Measurements from ENCODE around the gene UGT3A2.

Gene UGT3A2

DNA sequence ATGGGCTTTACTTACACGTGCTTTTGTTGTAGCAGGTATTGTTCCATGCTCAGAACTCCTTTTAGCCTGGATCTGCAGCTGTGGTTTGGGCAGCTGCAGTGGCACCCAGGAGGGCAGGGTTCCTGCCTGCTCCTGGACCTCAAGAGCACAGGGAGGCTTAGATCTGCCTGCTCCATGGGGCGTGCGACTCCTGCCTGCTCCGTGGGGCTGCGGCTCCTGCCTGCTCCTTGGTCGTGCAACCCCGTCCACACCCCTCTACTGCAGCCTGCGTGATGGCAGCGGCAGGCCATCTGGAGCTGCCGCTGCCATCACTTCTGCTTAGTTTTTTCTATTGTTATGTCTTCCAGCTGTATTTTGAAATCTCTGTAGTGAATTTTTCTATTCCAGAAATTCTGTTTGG is 11.7 kb upstream of the UGT3A2 start:
- no peak for TF ChIP-seq FOXP2 (optimal IDR thresholded peaks at IDR 0.05; ENCODE audit: control extremely low read depth, extremely low read length, insufficient read depth)
- TF ChIP-seq EZH2 (IDR thresholded peaks at IDR 0.05) = no peak
- no peak for TF ChIP-seq POLR2AphosphoS5 (IDR thresholded peaks at IDR 0.05; ENCODE audit: borderline replicate concordance, low read depth, low read length)
- Histone ChIP-seq H3K4me3 (no peak overlapping the region), H3K9me3 (ENCODE audit: low read depth, low read length) (no peaks in the 10 kb centered on the region), H3K9ac (ENCODE audit: insufficient read length) (no peak overlapping the region), H3K27ac (no peak overlapping the region), H3K36me3 (ENCODE audit: insufficient read depth, low read length) (no peaks in the 10 kb centered on the region)
- no peak for DNase-seq (ENCODE audit: low read depth, low spot score)

DNA sequence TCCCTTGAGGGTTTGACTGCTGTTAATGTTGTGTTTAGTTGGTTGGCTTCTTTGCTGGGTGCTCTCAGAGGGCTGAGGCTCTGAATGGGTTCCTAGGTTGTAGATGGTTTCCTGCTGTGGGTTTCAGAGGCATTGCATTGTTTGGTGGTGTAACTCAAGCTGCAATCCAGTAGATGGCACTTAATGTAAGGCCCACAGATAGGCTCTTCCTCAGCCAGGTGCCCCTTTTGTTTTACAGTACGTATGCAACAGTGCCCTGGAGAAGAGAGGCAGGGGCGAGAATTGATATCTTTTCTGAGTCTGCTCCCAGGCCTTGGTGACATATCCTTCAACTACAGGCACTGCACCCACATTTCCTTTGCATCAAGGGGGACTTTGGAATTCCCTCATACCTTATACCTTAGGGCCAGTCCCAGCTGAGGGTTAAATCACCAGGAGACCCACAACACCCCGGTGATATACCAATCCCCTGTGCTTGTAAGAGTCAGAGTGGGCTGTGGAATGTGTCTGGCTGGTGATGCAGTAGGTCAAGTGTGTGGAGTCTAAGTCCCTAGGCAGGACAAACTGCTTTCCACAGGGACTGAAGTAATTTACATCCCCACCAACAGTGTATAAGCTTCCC is 7.0 kb upstream of the UGT3A2 start:
- TF ChIP-seq POLR2AphosphoS5 (IDR thresholded peaks at IDR 0.05; ENCODE audit: borderline replicate concordance, low read depth, low read length) (no peak), EZH2 (IDR thresholded peaks at IDR 0.05) (no peak), FOXP2 (optimal IDR thresholded peaks at IDR 0.05; ENCODE audit: control extremely low read depth, extremely low read length, insufficient read depth) (no peak)
- H3K4me3 ChIP-seq = no peak overlapping the region
- peaks cover 5% of the 10 kb centered on the region; the same call in 1 of the 2 replicates for H3K36me3 ChIP-seq (ENCODE audit: insufficient read depth, low read length)
- peak; percentile 42 for DNase-seq (ENCODE audit: low read depth, low spot score)
- H3K9me3 ChIP-seq (ENCODE audit: low read depth, low read length) = no peaks in the 10 kb centered on the region
- peak overlapping the region; percentile 52 for H3K27ac ChIP-seq
- no peak overlapping the region for H3K9ac ChIP-seq (ENCODE audit: insufficient read length)

DNA sequence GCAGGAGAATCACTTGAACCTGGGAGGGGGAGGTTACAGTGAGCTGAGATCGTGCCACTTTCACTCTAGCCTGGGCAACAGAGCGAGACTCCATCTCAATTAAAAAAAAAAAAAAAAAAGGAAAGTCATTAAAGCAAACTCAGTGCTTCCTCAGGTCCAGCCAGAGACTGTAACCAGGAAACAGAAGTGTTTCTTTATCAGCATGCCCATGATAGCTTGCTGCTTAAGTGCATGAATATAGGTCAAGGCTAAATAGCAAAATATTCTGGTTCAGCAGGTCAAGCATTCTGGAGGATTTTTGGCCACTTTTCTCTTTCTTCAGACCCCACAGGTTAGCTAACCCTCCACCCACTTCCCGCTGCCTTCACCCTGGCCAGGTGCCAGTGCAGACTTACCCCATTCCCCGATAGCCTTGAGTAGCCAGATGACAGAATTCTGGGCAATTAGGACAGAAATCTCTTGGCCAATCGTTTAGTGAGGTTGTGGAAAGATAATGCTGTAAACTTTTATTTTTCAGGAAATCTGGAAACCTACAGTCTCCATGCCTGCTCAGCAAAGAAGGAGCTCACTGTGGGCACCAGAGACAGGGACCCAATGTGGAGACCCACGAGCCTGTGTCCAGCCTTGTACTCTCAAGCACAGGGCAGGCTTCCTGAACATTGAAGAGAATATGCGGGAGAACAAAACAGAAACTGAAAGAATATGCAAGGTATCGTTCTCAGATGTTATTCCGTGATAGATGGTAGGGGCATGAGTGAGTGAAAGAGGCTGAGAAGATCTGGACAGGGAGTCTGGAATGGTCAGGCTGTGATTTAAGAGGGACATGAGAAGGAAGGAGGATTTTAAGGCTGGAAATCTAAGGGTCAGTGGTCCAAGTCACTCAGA is 4.2 kb upstream of the UGT3A2 start:
- no peaks in the 10 kb centered on the region for H3K9me3 ChIP-seq (ENCODE audit: low read depth, low read length)
- TF ChIP-seq FOXP2 (optimal IDR thresholded peaks at IDR 0.05; ENCODE audit: control extremely low read depth, extremely low read length, insufficient read depth) (no peak), POLR2AphosphoS5 (IDR thresholded peaks at IDR 0.05; ENCODE audit: borderline replicate concordance, low read depth, low read length) (no peak), EZH2 (IDR thresholded peaks at IDR 0.05) (no peak)
- H3K4me3 ChIP-seq = no peak overlapping the region
- peaks cover 5% of the 10 kb centered on the region; the same call in 1 of the 2 replicates for H3K36me3 ChIP-seq (ENCODE audit: insufficient read depth, low read length)
- no peak for DNase-seq (ENCODE audit: low read depth, low spot score)
- no peak overlapping the region for H3K27ac ChIP-seq
- no peak overlapping the region for H3K9ac ChIP-seq (ENCODE audit: insufficient read length)

GRCh38 chr5:36068751-36069281 is 2.1 kb upstream of the UGT3A2 start:
- H3K27ac ChIP-seq = peak overlapping the region; percentile 99
- H3K4me3 ChIP-seq = peak overlapping the region; percentile 62
- peaks cover 23% of the 10 kb centered on the region for H3K36me3 ChIP-seq (ENCODE audit: insufficient read depth, low read length)
- TF ChIP-seq FOXP2 (optimal IDR thresholded peaks at IDR 0.05; ENCODE audit: control extremely low read depth, extremely low read length, insufficient read depth) = no peak
- no peak for TF ChIP-seq EZH2 (IDR thresholded peaks at IDR 0.05)
- TF ChIP-seq POLR2AphosphoS5 (IDR thresholded peaks at IDR 0.05; ENCODE audit: borderline replicate concordance, low read depth, low read length) = peak; percentile 62; the same call in 1 of the 2 replicates
- peak; percentile 91 for DNase-seq (ENCODE audit: low read depth, low spot score)
- H3K9me3 ChIP-seq (ENCODE audit: low read depth, low read length) = peaks cover 2% of the 10 kb centered on the region; the same call in 1 of the 2 replicates
- H3K9ac ChIP-seq (ENCODE audit: insufficient read length) = peak overlapping the region; percentile 47

DNA sequence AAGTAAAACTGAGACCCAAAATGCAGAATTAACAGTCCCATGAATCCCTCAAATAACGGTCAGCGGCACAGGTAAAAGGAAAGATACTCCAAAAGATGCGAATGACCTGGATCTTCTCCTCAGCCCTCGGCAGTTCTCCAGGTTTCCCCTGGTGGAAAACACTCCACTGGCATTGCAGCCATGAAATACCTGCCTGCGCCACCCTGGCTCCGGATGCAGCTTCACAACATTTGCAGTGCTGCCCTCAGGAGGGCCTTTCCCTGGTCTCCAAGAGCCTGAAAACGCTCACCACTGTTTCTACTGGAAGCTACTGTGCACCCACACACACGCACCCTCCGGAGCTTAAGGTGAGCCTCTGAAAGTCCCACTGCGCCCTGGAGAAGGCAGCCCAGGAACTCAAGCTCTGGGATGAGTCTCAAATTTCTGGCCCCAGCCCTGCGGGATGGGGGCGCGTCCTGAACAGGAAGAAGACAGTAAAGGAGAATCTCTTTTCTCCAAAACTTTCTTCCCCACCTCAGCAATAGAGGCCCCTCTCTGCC is 612 bp downstream of the UGT3A2 start:
- H3K9me3 ChIP-seq (ENCODE audit: low read depth, low read length) = peaks cover 11% of the 10 kb centered on the region
- H3K4me3 ChIP-seq = peak overlapping the region; percentile 90
- peak overlapping the region; percentile 91 for H3K9ac ChIP-seq (ENCODE audit: insufficient read length)
- peak overlapping the region; percentile 96 for H3K27ac ChIP-seq
- no peak for DNase-seq (ENCODE audit: low read depth, low spot score)
- TF ChIP-seq EZH2 (IDR thresholded peaks at IDR 0.05) (no peak), POLR2AphosphoS5 (IDR thresholded peaks at IDR 0.05; ENCODE audit: borderline replicate concordance, low read depth, low read length) (no peak), FOXP2 (optimal IDR thresholded peaks at IDR 0.05; ENCODE audit: control extremely low read depth, extremely low read length, insufficient read depth) (no peak)
- H3K36me3 ChIP-seq (ENCODE audit: insufficient read depth, low read length) = peaks cover 33% of the 10 kb centered on the region

DNA sequence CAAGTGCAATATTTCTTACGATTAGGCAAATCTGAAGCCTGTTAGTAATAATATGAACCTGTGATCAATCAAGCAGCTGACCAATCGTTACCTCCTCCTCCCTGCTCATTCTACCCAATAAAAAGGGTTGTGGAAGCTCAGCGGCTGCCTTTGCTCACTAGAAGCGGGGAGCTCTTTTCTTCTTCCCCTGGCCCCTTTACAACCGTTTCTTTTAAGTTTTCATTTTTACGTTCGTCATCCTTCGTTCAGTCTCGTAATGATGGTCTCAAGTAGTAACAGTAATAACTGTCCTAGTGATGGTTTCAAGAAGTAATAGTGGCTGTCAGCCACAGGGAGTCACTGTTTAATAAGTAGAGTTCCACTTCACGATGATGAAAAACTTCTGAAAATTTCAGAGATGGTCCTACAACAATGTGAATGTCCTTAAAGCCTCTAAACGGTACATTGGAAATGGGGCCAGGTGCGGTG is 6.2 kb downstream of the UGT3A2 start:
- Histone ChIP-seq H3K4me3 (peak overlapping the region; percentile 70), H3K27ac (peak overlapping the region; percentile 96), H3K36me3 (ENCODE audit: insufficient read depth, low read length) (peaks cover 63% of the 10 kb centered on the region), H3K9me3 (ENCODE audit: low read depth, low read length) (peaks cover 11% of the 10 kb centered on the region), H3K9ac (ENCODE audit: insufficient read length) (peak overlapping the region; percentile 68)
- TF ChIP-seq FOXP2 (optimal IDR thresholded peaks at IDR 0.05; ENCODE audit: control extremely low read depth, extremely low read length, insufficient read depth) (no peak), POLR2AphosphoS5 (IDR thresholded peaks at IDR 0.05; ENCODE audit: borderline replicate concordance, low read depth, low read length) (peak; percentile 58)
- peak; percentile 45 for DNase-seq (ENCODE audit: low read depth, low spot score)

GRCh38 chr5:36059571-36060419 is 6.9 kb downstream of the UGT3A2 start:
- Histone ChIP-seq H3K9me3 (ENCODE audit: low read depth, low read length) (peaks cover 11% of the 10 kb centered on the region), H3K36me3 (ENCODE audit: insufficient read depth, low read length) (peaks cover 63% of the 10 kb centered on the region), H3K27ac (peak overlapping the region; percentile 96), H3K9ac (ENCODE audit: insufficient read length) (peak overlapping the region; percentile 24), H3K4me3 (peak overlapping the region; percentile 70)
- peak; percentile 71 for DNase-seq (ENCODE audit: low read depth, low spot score)
- no peak for TF ChIP-seq POLR2AphosphoS5 (IDR thresholded peaks at IDR 0.05; ENCODE audit: borderline replicate concordance, low read depth, low read length)
- no peak for TF ChIP-seq FOXP2 (optimal IDR thresholded peaks at IDR 0.05; ENCODE audit: control extremely low read depth, extremely low read length, insufficient read depth)
- no peak for TF ChIP-seq EZH2 (IDR thresholded peaks at IDR 0.05)

Measured in SK-N-MC (cell line).